Esophagus (tissue), 2 donors: ENCODE data around the gene CAPN13. TPM values are rescaled to one million over a fixed set of nuclear protein-coding genes. Genes with fewer than 3 reads are reported as not detected.

Experiments used
- H3K27ac ChIP-seq, 2 donors: one replicate each; pipeline ENCODE4 v1.5.1; 2013; ENCODE audit warnings: low read depth in 2 of 2, mild to moderate bottlenecking in 2 of 2, inconsistent platforms in 1 of 2, low read length in 1 of 2, moderate library complexity in 1 of 2
- H3K27me3 ChIP-seq, 2 donors: one replicate each; pipeline ENCODE4 v1.6.1; 2013; ENCODE audit warnings: low read length in 2 of 2, control low read depth in 1 of 2, mild to moderate bottlenecking in 1 of 2; ENCODE audit not compliant: insufficient read depth in 2 of 2, control insufficient read depth in 1 of 2
- H3K36me3 ChIP-seq, 2 donors: one replicate each; pipeline ENCODE4 v1.6.1; 2013; ENCODE audit warnings: low read length in 1 of 2; ENCODE audit not compliant: control insufficient read depth in 2 of 2, insufficient read depth in 2 of 2
- H3K4me1 ChIP-seq, 2 donors: one replicate each; pipeline ENCODE4 v1.6.1; 2013; ENCODE audit warnings: low read length in 1 of 2; ENCODE audit not compliant: control insufficient read depth in 2 of 2, insufficient read depth in 2 of 2
- H3K4me3 ChIP-seq, 2 donors: one replicate each; pipeline ENCODE4 v1.5.1; 2013; ENCODE audit warnings: low read length in 2 of 2, mild to moderate bottlenecking in 2 of 2, low read depth in 1 of 2, moderate library complexity in 1 of 2
- H3K9me3 ChIP-seq, 2 donors: one replicate each; pipeline ENCODE4 v1.6.1; 2013; ENCODE audit warnings: mild to moderate bottlenecking in 2 of 2, low read depth in 1 of 2, low read length in 1 of 2, moderate library complexity in 1 of 2; ENCODE audit not compliant: control insufficient read depth in 2 of 2, insufficient read depth in 1 of 2
- WGBS, 2 donors: extraction: QIAGEN DNeasy Blood & Tissue Kit; methylation state at CpG; one replicate each; pipeline ENCODE4 v1.1.7; 2013; 5-methylcytosine and 5-hydroxymethylcytosine counted together
- polyA plus RNA-seq, 2 donors: library from polyadenylated mRNA; stranded (reverse); fragments of 200-250 nt; gene quantifications; one replicate each; pipeline ENCODE4 v1.2.3, GENCODE V29; 2013
- donor health status: healthy with polysubstance abuse.
- donor health status: Bipolar disorder and iron deficiency.

Gene CAPN13
- polyA plus RNA-seq, 2 donors: 0.41 to 1.5 TPM

GRCh38 chr2:30765876-30766470, 41.3 kb downstream of the CAPN13 start:
- H3K9me3 ChIP-seq: no peaks in the 10 kb centered on the region
- H3K27ac ChIP-seq: no peak overlapping the region
- H3K4me1 ChIP-seq: no peaks in the 10 kb centered on the region
- no peaks in the 10 kb centered on the region for H3K27me3 ChIP-seq
- WGBS, 2 donors: 88% methylated on average over 12 of the region's 12 CpGs
- no peak overlapping the region for H3K4me3 ChIP-seq
- H3K36me3 ChIP-seq: no peaks in the 10 kb centered on the region

GRCh38 chr2:30765191-30765590, 42.1 kb downstream of the CAPN13 start:
- no peaks in the 10 kb centered on the region for H3K27me3 ChIP-seq
- H3K27ac ChIP-seq: no peak overlapping the region
- H3K4me1 ChIP-seq: no peaks in the 10 kb centered on the region
- H3K4me3 ChIP-seq: no peak overlapping the region
- no peaks in the 10 kb centered on the region for H3K36me3 ChIP-seq
- WGBS, 2 donors: 64 to 67% methylated on average over 4 of the region's 4 CpGs
- no peaks in the 10 kb centered on the region for H3K9me3 ChIP-seq

GRCh38 chr2:30764021-30764800, 43.0 kb downstream of the CAPN13 start:
- 88% methylated on average over 12 of the region's 12 CpGs for WGBS, 2 donors
- H3K4me1 ChIP-seq: no peaks in the 10 kb centered on the region
- no peak overlapping the region for H3K27ac ChIP-seq
- H3K36me3 ChIP-seq: no peaks in the 10 kb centered on the region
- H3K4me3 ChIP-seq: no peak overlapping the region
- no peaks in the 10 kb centered on the region for H3K9me3 ChIP-seq
- no peaks in the 10 kb centered on the region for H3K27me3 ChIP-seq

- Histone ChIP-seq H3K27me3 (no peaks in the 10 kb centered on the region), H3K4me1 (no peaks in the 10 kb centered on the region), H3K27ac (no peak overlapping the region), H3K9me3 (no peaks in the 10 kb centered on the region), H3K4me3 (no peak overlapping the region), H3K36me3 (no peaks in the 10 kb centered on the region)
- WGBS, 2 donors: 75 to 79% methylated on average over 3 of the region's 3 CpGs
These were observed 44.0 kb downstream of the CAPN13 start for GRCh38 chr2:30763151-30763660.

- H3K4me1 ChIP-seq: peaks cover 2 to 3% of the 10 kb centered on the region in 2 donors
- 86% methylated on average over 8 of the region's 8 CpGs for WGBS, 2 donors
- no peaks in the 10 kb centered on the region for H3K9me3 ChIP-seq
- no peak overlapping the region for H3K4me3 ChIP-seq
- H3K27ac ChIP-seq: no peak overlapping the region
- no peaks in the 10 kb centered on the region for H3K27me3 ChIP-seq
- H3K36me3 ChIP-seq: no peaks in the 10 kb centered on the region
These were observed 46.0 kb downstream of the CAPN13 start for GRCh38 chr2:30761226-30761625.

GRCh38 chr2:30759481-30759880, 47.8 kb downstream of the CAPN13 start:
- no peaks in the 10 kb centered on the region for H3K27me3 ChIP-seq
- H3K27ac ChIP-seq: no peak overlapping the region
- H3K36me3 ChIP-seq: no peaks in the 10 kb centered on the region
- no peak overlapping the region for H3K4me3 ChIP-seq
- no peaks in the 10 kb centered on the region for H3K9me3 ChIP-seq
- 92% methylated on average over 14 of the region's 14 CpGs for WGBS, 2 donors
- H3K4me1 ChIP-seq: peaks cover 3 to 6% of the 10 kb centered on the region in 2 donors

GRCh38 chr2:30758191-30758651, 49.0 kb downstream of the CAPN13 start:
- no peaks in the 10 kb centered on the region for H3K36me3 ChIP-seq
- H3K27ac ChIP-seq: no peak overlapping the region
- H3K9me3 ChIP-seq: no peaks in the 10 kb centered on the region
- H3K4me1 ChIP-seq: peaks cover 3 to 6% of the 10 kb centered on the region in 2 donors
- no peaks in the 10 kb centered on the region for H3K27me3 ChIP-seq
- H3K4me3 ChIP-seq: no peak overlapping the region
- 65 to 66% methylated on average over 6 of the region's 6 CpGs for WGBS, 2 donors

GRCh38 chr2:30757749-30758148, 49.5 kb downstream of the CAPN13 start:
- peaks cover 3 to 6% of the 10 kb centered on the region in 2 donors for H3K4me1 ChIP-seq
- H3K9me3 ChIP-seq: no peaks in the 10 kb centered on the region
- H3K36me3 ChIP-seq: no peaks in the 10 kb centered on the region
- no peaks in the 10 kb centered on the region for H3K27me3 ChIP-seq
- no peak overlapping the region for H3K27ac ChIP-seq
- 86 to 90% methylated on average over 11 of the region's 11 CpGs for WGBS, 2 donors
- no peak overlapping the region for H3K4me3 ChIP-seq

GRCh38 chr2:30756971-30757370, 50.3 kb downstream of the CAPN13 start:
- H3K4me3 ChIP-seq: no peak overlapping the region
- H3K36me3 ChIP-seq: no peaks in the 10 kb centered on the region
- H3K4me1 ChIP-seq: peaks cover 3 to 6% of the 10 kb centered on the region in 2 donors
- H3K27ac ChIP-seq: no peak overlapping the region
- no peaks in the 10 kb centered on the region for H3K9me3 ChIP-seq
- WGBS, 2 donors: 69 to 80% methylated on average over 9 of the region's 9 CpGs
- H3K27me3 ChIP-seq: no peaks in the 10 kb centered on the region
